Liver (tissue), 9 donors: ENCODE data around the gene PILRB. TPM values are rescaled to one million over a fixed set of nuclear protein-coding genes. Genes with fewer than 3 reads are reported as not detected.

Source experiments
- DNase-seq: peaks from one replicate; pipeline ENCODE4 v3.0.0-alpha.2; 2017; ENCODE audit warnings: low spot score
- H3K27ac ChIP-seq, 2 donors: one replicate each; pipeline ENCODE4 v1.7.0; 2013; ENCODE audit warnings: inconsistent platforms in 2 of 2, low read length in 2 of 2, control low read depth in 1 of 2, low read depth in 1 of 2, mild to moderate bottlenecking in 1 of 2
- H3K27me3 ChIP-seq, 4 donors: one replicate each; pipeline versions ENCODE4 v1.6.1 to v1.7.0; 2013; ENCODE audit warnings: low read length in 3 of 4, inconsistent platforms in 1 of 4, mild to moderate bottlenecking in 1 of 4, moderate library complexity in 1 of 4; ENCODE audit not compliant: control insufficient read depth in 4 of 4, insufficient read depth in 4 of 4
- H3K36me3 ChIP-seq, 4 donors: one replicate each; pipeline versions ENCODE4 v1.6.1 to v1.7.0; 2013; ENCODE audit warnings: low read length in 3 of 4, mild to moderate bottlenecking in 3 of 4, low read depth in 1 of 4, moderate library complexity in 1 of 4; ENCODE audit not compliant: control insufficient read depth in 4 of 4, insufficient read depth in 3 of 4
- H3K4me1 ChIP-seq, 4 donors: one replicate each; pipeline versions ENCODE4 v1.6.1 to v1.7.0; 2013; ENCODE audit warnings: low read length in 3 of 4, mild to moderate bottlenecking in 3 of 4, moderate library complexity in 1 of 4; ENCODE audit not compliant: control insufficient read depth in 4 of 4, insufficient read depth in 4 of 4
- H3K4me3 ChIP-seq, 3 donors: one replicate each; pipeline versions ENCODE4 v1.6.1 to v1.7.0; 2013; ENCODE audit warnings: low read length in 3 of 3, control low read depth in 1 of 3, low read depth in 1 of 3, mild to moderate bottlenecking in 1 of 3
- H3K9ac ChIP-seq, 2 donors: one replicate each; pipeline ENCODE4 v1.7.0; 2013; ENCODE audit warnings: low read length in 2 of 2, mild to moderate bottlenecking in 2 of 2, moderate library complexity in 2 of 2, control low read depth in 1 of 2, low read depth in 1 of 2
- H3K9me3 ChIP-seq, 4 donors: one replicate each; pipeline versions ENCODE4 v1.6.1 to v1.7.0; 2013; ENCODE audit warnings: low read length in 3 of 4; ENCODE audit not compliant: control insufficient read depth in 4 of 4
- ATF3 ChIP-seq: IDR thresholded peaks from 2 replicates; pipeline ENCODE4 v1.6.1; 2016; ENCODE audit warnings: antibody characterized with exemption
- CTCF ChIP-seq: fragments of 150-350 bp; IDR thresholded peaks from 2 replicates; pipeline ENCODE4 v1.5.1; 2017; ENCODE audit warnings: improper control_type of control experiment, low read depth, low read length; ENCODE audit not compliant: missing input control
- EGR1 ChIP-seq, 2 donors: IDR thresholded peaks; 2 replicates each; pipeline ENCODE4 v1.6.1; 2016 to 2018; ENCODE audit warnings: antibody characterized with exemption in 2 of 2, low read depth in 2 of 2
- FOXA1 ChIP-seq: IDR thresholded peaks from 2 replicates; pipeline ENCODE4 v1.6.1; 2016; ENCODE audit warnings: antibody characterized with exemption
- FOXA2 ChIP-seq: IDR thresholded peaks from 2 replicates; pipeline ENCODE4 v1.6.1; 2016; ENCODE audit warnings: antibody characterized with exemption
- GABPA ChIP-seq, 2 donors: IDR thresholded peaks in 1 of 2; conservative IDR thresholded peaks in 1 of 2; 2 replicates each; pipeline ENCODE4 v1.6.1; 2016; ENCODE audit warnings: antibody characterized with exemption in 2 of 2, mild to moderate bottlenecking in 1 of 2, moderate library complexity in 1 of 2
- HNF4A ChIP-seq, 2 donors: conservative IDR thresholded peaks; 2 replicates each; pipeline ENCODE4 v1.6.1; 2016; ENCODE audit warnings: antibody characterized with exemption in 2 of 2, mild to moderate bottlenecking in 2 of 2
- HNF4G ChIP-seq: IDR thresholded peaks from 2 replicates; pipeline ENCODE4 v1.6.1; 2016; ENCODE audit warnings: antibody characterized with exemption
- JUND ChIP-seq, 2 donors: IDR thresholded peaks; 2 replicates each; pipeline ENCODE4 v1.6.1; 2016; ENCODE audit warnings: antibody characterized with exemption in 2 of 2
- MAX ChIP-seq: IDR thresholded peaks from 2 replicates; pipeline ENCODE4 v1.6.1; 2016; ENCODE audit warnings: antibody characterized with exemption
- NR2F2 ChIP-seq: IDR thresholded peaks from 2 replicates; pipeline ENCODE4 v1.6.1; 2016; ENCODE audit warnings: antibody characterized with exemption
- RAD21 ChIP-seq, 2 donors: IDR thresholded peaks; 2 replicates each; pipeline ENCODE4 v1.6.1; 2016; ENCODE audit warnings: antibody characterized with exemption in 2 of 2, mild to moderate bottlenecking in 2 of 2
- REST ChIP-seq: IDR thresholded peaks from 2 replicates; pipeline ENCODE4 v1.6.1; 2016; ENCODE audit warnings: antibody characterized with exemption, mild to moderate bottlenecking
- RXRA ChIP-seq, 2 donors: IDR thresholded peaks; 2 replicates each; pipeline ENCODE4 v1.6.1; 2017 to 2018; ENCODE audit warnings: antibody characterized with exemption in 2 of 2, mild to moderate bottlenecking in 1 of 2
- SP1 ChIP-seq: IDR thresholded peaks from 2 replicates; pipeline ENCODE4 v1.6.1; 2018; ENCODE audit warnings: antibody characterized with exemption, mild to moderate bottlenecking
- TAF1 ChIP-seq: conservative IDR thresholded peaks from 2 replicates; pipeline ENCODE4 v1.6.1; 2016; ENCODE audit warnings: antibody characterized with exemption, mild to moderate bottlenecking
- YY1 ChIP-seq: IDR thresholded peaks from 2 replicates; pipeline ENCODE4 v1.6.1; 2016; ENCODE audit warnings: antibody characterized with exemption, mild to moderate bottlenecking
- ZBTB33 ChIP-seq: IDR thresholded peaks from 2 replicates; pipeline ENCODE4 v1.6.1; 2016; ENCODE audit warnings: antibody characterized with exemption
- WGBS: extraction: QIAGEN DNeasy Blood & Tissue Kit; methylation state at CpG from one replicate; pipeline ENCODE4 v1.1.7; 2013; 5-methylcytosine and 5-hydroxymethylcytosine counted together
- polyA plus RNA-seq, 2 donors: library from polyadenylated mRNA; stranded (reverse) in 1 of 2; unstranded in 1 of 2; fragments of 200-250 nt in 1 of 2; fragments of >200 nt in 1 of 2; fragmentation: Nextera tagmentation in 1 of 2; extraction: Ambion mirVana in 1 of 2; gene quantifications; one replicate each; pipeline versions ENCODE4 v1.2.1 to v1.2.3, GENCODE V29; 2013 to 2015
- total RNA-seq, 2 donors: library from RNA; depleted of rRNA; stranded (reverse); fragments of >200 nt; gene quantifications; one replicate each; pipeline ENCODE4 v1.2.3, GENCODE V29; 2014
- donor health status: healthy.
- donor health status: healthy.
- donor health status: healthy.
- donor health status: healthy.
- donor health status: healthy.

Gene PILRB
- total and polyA plus RNA-seq, 4 donors, result 6.0 to 50.8 (median 14.3) TPM

- H3K9ac ChIP-seq, result no peak overlapping the region
- no peaks in the 10 kb centered on the region for H3K9me3 ChIP-seq
- no peak overlapping the region for H3K27ac ChIP-seq
- H3K4me1 ChIP-seq, result no peaks in the 10 kb centered on the region
- 94% methylated on average over 6 of the region's 6 CpGs for WGBS
- no peak for TF ChIP-seq GABPA (IDR thresholded peaks at IDR 0.05 in 1 of 2, conservative IDR thresholded peaks at IDR 0.05 in 1 of 2)
- TF ChIP-seq YY1, result no peak
- no peak for TF ChIP-seq HNF4A (conservative IDR thresholded peaks at IDR 0.05)
- no peak for TF ChIP-seq SP1
- TF ChIP-seq HNF4G, result no peak
- TF ChIP-seq TAF1, result no peak
- TF ChIP-seq RXRA (IDR thresholded peaks at IDR 0.05), result no peak
- no peak for TF ChIP-seq EGR1 (IDR thresholded peaks at IDR 0.05; ENCODE audit: low read depth in 2 of 2)
- TF ChIP-seq MAX, result no peak
- no peak for TF ChIP-seq FOXA1
- TF ChIP-seq FOXA2, result no peak
- TF ChIP-seq ATF3, result no peak
- TF ChIP-seq ZBTB33, result no peak
- no peak for TF ChIP-seq REST
- no peak for TF ChIP-seq NR2F2
- TF ChIP-seq JUND (IDR thresholded peaks at IDR 0.05), result no peak
- TF ChIP-seq CTCF, result no peak
- TF ChIP-seq RAD21 (IDR thresholded peaks at IDR 0.05), result no peak
- H3K4me3 ChIP-seq, result no peak overlapping the region
- DNase-seq, result no peak
- peaks cover 29 to 85% (median 49%) of the 10 kb centered on the region in 4 donors for H3K36me3 ChIP-seq
- no peaks in the 10 kb centered on the region for H3K27me3 ChIP-seq
Observed at GRCh38 chr7:100357131-100357561, 771 bp upstream of the PILRB start.

- DNase-seq, result no peak
- Histone ChIP-seq H3K9me3 (no peaks in the 10 kb centered on the region), H3K4me1 (no peaks in the 10 kb centered on the region), H3K36me3 (peaks cover 23 to 81% (median 56%) of the 10 kb centered on the region in 4 donors), H3K27me3 (no peaks in the 10 kb centered on the region), H3K27ac (no peak overlapping the region), H3K9ac (no peak overlapping the region), H3K4me3 (no peak overlapping the region)
- WGBS, result 98% methylated on average over 8 of the region's 8 CpGs
- no peak for TF ChIP-seq JUND (IDR thresholded peaks at IDR 0.05)
- TF ChIP-seq ZBTB33, result no peak
- no peak for TF ChIP-seq EGR1 (IDR thresholded peaks at IDR 0.05; ENCODE audit: low read depth in 2 of 2)
- TF ChIP-seq YY1, result no peak
- no peak for TF ChIP-seq REST
- TF ChIP-seq RXRA (IDR thresholded peaks at IDR 0.05), result no peak
- no peak for TF ChIP-seq ATF3
- TF ChIP-seq NR2F2, result no peak
Observed at GRCh38 chr7:100358857-100359212, 918 bp downstream of the PILRB start.
